ENCODE data around the gene LRRC2.
"Not testable (repeated sequence)": the region's sequence is repeated elsewhere in the genome, so short reads cannot be mapped to it uniquely, and the experiment has no call there.

Gene LRRC2

DNA sequence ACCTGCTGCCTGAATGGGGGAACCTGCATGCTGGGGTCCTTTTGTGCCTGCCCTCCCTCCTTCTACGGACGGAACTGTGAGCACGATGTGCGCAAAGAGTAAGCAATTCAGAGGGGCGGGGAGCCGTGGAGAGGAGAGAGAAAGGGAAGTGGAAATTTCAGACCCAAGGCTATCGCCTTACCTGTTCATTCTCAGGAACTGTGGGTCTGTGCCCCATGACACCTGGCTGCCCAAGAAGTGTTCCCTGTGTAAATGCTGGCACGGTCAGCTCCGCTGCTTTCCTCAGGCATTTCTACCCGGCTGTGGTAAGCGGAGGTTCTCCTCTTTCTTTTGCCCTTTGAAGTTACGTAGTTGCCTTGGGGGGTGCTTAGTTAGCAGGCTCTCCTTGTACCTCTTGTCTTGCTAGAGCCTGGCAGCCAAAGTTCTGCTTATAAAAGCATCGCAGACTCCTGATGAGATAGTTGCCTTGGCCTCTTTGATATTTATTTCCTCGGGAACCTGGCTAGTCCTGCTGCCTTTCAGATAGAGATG lies 13.7 kb upstream of the LRRC2 start:
- DNase-seq, result no peak

- DNase-seq, result no peak
Measured at GRCh38 chr3:46578973-46579755, 13.1 kb upstream of the LRRC2 start.

GRCh38 chr3:46577580-46578249 lies 11.6 kb upstream of the LRRC2 start:
- DNase-seq, result not testable (repeated sequence)

DNA sequence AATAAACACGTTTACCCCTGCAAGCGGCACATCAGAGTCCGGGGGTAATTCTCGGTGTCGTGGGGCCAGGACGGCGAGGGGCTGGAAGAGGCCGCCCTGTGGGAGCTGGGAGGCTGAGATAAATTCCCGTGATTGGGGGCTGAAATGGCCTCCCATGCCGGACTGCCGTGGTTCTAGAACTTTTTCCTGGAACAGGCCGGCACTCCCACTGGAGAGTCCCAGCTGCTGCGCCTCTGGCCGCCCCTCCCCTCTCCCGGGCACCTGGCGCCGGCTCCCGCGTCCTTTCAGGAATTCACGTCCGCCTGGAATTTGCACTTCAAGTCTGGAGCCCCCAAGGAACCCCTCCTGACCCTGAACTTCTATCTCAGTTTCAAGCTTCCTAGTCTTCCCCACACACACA lies 10.8 kb upstream of the LRRC2 start:
- DNase-seq, result no peak

GRCh38 chr3:46576386-46576785 lies 10.3 kb upstream of the LRRC2 start:
- DNase-seq, result no peak

DNA sequence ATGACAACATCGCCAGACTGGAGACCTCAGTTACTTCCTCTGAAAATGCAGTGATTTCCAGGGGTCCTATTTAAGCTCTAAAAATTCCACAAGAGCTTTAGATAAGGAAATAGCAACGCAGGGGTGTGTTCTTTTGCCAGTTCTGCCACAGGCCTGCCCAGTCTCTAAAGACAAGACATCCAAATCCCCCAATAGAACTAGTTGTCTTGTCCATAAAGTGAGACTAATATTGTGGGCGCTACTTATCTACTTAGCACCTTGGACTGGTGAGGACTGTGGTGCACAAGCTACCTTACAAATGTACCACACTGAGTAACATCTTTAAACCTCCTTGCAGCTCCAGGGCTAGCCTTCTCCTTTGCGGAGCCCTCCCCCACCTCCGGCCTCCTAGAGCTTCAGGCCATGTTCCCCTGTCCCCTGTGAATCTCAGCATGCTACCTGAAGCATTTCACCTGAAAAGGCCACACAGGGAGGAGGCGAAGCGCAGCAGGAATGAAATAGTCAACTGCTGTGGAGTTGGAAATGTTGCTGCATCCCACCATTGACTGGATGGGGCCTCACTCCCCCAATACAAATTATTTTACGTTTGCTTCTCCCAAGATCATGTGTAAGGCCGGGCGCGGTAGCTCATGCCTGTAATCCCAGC lies 9.6 kb upstream of the LRRC2 start:
- DNase-seq, result no peak

DNA sequence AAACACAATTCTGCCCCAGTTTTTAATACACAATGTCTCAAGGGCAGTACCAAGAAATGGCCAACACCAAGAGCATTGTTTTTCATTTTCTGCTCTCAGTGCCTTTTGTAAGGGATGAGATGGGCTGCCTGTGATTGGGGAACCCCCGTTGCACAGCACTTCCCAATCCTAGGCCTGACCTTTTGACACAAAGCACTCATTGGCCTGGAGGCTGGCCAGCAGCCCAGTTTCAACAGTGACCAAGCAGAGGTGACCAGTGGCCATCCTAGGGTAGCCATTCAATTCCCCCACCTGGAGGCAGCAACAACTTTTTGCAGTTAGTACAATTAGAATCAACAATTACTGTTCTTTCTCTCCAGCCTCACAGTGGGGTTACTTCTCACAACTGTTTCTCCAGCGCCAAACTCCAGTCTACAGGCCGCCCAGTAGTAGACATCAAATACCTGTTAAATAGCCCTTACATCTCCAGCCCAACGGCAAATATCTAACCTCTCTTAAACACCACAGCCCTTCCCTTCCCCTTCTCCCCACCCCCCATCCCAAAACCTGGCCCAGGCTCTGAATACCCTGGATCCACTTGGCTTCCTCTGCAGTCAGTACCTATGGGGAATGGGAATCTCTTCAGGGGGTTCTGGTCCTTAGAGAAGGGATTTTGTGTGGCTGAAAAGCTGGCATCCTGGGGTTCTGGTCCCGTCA lies 8.9 kb upstream of the LRRC2 start:
- DNase-seq, result no peak

- no peak for DNase-seq
Measured at GRCh38 chr3:46574243-46574646, 8.1 kb upstream of the LRRC2 start.

GRCh38 chr3:46573701-46574100 lies 7.6 kb upstream of the LRRC2 start:
- no peak for DNase-seq

GRCh38 chr3:46571684-46572083 lies 5.6 kb upstream of the LRRC2 start:
- DNase-seq, result no peak

DNA sequence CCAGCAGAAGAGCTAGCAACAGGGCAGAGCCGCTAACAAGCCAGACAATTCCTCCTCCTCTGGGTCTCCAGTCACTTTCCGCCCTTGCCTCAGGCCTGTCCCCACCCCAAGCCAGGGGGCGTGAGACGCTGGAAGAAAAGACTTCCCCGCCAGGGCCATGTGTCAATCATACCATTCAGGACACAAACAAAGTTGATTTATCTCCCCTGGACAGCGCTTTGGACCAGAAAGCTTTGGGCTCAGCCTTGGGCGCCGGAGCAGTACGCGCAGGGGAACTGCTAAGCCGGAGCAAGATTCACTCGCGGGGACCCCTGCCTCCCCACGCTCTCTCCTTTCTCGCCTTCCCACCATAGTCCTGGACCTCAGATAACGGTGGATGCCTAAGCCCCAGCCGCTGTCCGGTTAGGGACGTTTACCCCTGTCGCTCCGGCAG lies 479 bp downstream of the LRRC2 start:
- no peak for DNase-seq

DNA sequence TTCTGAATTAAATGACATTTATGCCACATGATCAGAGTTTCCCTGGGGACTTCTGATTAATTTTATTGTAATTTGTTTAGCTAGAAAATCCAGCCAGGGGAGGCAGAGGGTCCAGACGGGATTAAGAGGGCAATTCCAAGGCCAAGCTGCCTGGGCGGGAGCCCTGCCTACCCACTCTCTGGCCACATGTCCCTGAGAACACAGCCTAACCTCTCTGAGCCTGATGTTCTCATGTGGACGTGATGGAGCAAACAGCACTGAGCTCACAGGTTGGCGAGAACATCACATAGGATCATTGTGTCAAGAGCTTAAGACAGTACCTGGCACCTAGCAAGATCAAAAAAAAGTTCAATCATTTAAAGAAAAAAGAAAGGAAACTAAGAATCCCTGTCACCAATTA lies 1.0 kb downstream of the LRRC2 start:
- DNase-seq, result no peak

DNA sequence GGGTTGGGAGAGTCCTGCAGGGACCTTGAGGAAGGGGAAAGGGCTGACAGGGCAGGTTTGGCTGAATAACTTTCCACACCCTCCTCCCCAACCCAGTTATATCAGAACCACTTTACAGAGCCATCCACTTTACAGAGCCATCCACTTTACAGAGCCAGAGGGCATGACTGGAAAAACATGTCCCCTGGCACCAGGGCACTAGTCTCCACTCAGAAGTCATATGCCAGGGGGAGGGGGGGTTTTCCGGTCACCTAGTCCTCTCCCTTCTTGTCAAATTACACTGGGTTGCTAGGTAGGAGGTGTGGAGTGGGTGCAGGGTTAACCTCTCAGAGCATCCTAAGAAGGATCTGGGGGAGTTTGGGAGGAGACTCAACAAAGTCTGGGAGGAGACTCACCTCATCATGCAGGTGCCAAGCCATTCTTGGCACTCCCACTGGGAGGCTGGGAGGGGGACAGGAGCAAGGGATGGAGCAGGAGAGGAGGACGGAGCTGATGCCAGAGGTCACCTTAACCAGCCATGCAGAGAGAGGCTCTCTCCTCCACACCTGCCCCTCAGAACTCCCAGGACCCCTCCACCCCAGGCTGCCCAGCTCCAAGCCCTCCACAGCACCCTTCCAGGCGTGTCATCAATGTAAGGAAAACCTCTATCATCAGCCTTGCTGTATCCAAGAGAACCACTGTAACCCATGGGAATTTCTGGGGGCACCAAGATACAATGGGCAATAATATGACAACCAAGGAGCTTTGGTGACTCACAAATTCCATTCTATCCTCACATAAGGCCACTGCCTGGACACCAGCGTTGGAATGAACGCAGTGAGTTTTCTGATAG lies 1.7 kb downstream of the LRRC2 start:
- no peak for DNase-seq

- no peak for DNase-seq
Measured at GRCh38 chr3:46561951-46562350, 4.2 kb downstream of the LRRC2 start.

GRCh38 chr3:46561511-46561910 lies 4.6 kb downstream of the LRRC2 start:
- DNase-seq, result no peak

DNA sequence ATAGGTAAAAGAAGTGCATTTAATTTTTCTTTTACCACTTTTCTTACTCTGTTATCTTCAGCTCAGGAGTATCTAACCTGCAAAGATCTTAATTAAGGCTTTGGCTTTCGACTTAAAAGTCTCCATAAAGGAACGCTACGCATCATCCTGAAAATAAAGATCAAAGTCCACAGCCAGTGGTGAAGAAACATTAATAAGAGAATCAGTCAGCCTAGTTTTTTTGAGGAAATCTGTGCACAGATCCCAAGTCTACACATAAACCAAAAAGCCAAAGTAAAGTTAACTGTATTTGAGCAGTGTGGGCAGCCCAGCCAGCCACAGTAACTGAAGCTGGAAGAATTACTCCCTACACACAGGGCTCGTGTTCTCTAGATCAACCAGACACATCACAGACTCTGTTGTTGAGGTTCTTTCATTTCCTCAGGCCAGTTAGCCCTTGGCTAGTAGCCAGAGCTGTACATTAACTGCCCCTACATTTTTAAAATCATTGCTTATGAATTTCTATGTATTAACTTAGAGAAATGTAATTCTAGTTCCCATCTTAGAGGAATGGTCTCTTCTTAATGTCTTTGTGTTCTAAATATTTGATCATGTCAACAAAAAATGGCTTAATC lies 6.9 kb downstream of the LRRC2 start:
- DNase-seq, result no peak

GRCh38 chr3:46558184-46559043 lies 7.7 kb downstream of the LRRC2 start:
- DNase-seq, result peak; percentile 60

DNA sequence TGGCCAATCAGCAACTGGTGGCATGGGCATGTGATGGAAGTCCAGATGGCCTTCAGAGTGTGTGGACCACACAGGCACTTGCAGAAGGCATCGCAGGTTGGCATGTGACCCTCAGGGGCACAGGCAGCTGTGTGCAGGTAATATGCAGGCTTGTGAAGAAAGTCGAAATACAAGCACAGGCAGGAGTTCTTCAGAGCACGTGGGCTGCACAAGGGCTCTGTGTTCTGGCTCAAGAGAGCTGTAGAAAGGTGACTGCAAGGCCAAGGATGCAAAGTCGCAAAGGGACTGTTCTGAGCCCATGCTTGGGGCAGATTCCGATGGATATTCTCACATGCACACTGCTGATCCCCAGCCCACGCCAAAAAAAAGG lies 8.3 kb downstream of the LRRC2 start:
- no peak for DNase-seq

DNA sequence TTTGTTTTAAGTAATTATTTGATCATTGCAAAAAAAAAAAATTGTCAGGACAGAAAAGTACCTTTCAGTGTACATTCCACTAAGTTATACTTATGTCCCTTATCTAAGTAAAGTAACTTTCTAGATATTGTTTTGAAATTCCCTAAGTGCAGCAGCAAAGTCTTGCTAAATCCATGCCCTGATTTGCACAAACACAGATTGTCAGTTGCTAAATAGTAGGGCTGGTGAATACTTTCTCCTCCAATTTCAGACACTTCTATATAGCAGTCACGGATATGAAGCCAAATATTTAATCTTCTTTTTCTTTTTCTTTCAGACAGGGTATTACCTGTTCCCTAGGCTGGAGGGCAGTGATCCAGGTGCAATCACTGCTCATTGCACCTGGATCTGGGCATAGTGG lies 12.9 kb downstream of the LRRC2 start:
- no peak for DNase-seq

DNA sequence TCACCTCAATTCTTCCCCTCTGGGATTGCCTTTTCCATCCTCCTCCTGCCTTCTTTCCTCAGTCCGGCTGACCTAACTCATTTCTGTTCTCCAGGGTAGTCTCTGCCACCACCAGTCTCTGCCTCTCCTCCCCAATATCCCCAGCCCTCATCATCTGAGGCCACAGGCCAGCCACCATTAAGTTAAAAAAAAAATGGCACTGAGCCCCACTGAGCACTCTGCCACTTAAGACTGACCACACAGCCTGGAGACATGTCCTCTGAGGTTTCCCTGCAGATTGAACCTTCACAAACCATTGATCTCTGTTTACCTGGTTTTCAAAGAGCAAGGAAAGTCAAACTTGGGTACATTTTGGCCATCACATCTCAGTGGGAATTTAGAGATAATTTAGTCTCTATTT lies 13.6 kb downstream of the LRRC2 start:
- no peak for DNase-seq

DNA sequence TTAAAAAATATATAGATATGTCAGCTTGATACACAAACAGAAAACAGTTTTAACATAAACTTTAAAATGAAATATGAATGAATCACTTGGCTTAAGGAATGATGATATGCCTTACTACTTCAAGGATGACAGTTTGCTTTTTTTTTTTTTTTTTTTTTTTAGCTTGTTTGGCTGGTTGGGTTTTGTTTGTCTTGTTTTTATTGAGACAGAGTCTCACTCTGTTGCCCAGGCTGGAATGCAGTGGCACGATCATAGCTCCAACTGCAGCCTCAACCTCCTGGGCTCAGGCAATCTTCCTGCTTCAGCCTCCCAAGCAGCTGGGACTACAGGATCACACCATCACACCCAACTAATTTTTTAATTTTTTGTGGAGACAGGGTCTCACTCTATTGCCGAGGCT lies 14.5 kb downstream of the LRRC2 start:
- no peak for DNase-seq
